ENCODE measurements around the gene LRRC23. TPM values are rescaled to one million over a fixed set of nuclear protein-coding genes. Genes with fewer than 3 reads are reported as not detected.
A peak's percentile ranks its signal among the peaks of the same experiment; 100 is the strongest.
"Not testable (repeated sequence)": the region's sequence is repeated elsewhere in the genome, so short reads cannot be mapped to it uniquely, and the experiment has no call there.

LRRC23 gene
- total RNA-seq, 1 donor: 16.2 TPM

DNA sequence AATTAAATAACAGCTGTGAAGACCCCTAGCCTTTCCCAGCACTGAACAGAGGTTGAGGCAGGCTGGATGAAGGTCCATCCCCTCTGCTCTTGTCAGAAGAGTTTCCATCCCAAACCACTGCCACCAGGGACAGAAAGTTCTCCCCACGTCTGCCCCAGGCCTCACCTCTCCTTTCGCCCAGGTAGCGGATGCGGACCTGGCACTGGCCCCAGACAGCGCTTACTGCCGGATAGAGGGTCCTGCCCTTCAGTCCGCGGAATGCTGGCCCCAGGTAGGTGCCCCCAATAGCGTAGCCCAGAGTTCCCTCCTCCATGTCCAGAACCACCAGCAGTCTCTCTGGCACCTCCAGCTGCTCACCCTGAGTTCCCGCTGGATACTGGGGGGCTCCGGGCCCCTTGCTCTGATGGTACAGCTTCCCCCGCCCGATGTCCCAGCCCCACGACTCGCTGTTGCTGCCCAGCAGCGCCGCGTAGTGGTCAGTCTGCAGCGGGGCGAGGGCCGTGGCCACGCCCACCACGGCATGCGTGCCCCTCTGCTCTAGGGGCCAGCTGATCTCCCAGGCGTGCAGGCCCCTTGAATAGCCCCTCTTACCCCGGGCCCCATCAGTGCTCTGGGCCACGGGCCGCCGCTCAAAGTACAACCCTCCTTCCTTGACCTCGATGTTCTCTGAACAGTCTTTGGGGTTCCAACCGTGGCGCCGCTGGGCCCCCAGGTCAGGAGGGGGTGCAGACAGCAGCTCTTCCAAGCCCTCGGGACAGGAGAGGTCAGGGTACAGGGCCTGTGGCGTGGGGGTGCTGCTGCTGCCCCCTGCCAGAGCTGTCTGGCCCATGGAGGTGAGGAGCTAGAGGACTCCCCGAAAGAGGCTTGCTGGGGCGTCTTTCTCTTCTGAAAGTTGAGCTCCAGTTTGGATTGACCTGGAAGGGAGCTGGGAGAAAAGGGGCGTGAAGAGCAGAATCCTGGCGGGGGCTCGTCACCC lies 32.3 kb upstream of the LRRC23 start:
- DNase-seq (ENCODE audit: low read depth in 2 of 3, low spot score in 2 of 3): peak; percentile 69 to 84 (median 76)

DNA sequence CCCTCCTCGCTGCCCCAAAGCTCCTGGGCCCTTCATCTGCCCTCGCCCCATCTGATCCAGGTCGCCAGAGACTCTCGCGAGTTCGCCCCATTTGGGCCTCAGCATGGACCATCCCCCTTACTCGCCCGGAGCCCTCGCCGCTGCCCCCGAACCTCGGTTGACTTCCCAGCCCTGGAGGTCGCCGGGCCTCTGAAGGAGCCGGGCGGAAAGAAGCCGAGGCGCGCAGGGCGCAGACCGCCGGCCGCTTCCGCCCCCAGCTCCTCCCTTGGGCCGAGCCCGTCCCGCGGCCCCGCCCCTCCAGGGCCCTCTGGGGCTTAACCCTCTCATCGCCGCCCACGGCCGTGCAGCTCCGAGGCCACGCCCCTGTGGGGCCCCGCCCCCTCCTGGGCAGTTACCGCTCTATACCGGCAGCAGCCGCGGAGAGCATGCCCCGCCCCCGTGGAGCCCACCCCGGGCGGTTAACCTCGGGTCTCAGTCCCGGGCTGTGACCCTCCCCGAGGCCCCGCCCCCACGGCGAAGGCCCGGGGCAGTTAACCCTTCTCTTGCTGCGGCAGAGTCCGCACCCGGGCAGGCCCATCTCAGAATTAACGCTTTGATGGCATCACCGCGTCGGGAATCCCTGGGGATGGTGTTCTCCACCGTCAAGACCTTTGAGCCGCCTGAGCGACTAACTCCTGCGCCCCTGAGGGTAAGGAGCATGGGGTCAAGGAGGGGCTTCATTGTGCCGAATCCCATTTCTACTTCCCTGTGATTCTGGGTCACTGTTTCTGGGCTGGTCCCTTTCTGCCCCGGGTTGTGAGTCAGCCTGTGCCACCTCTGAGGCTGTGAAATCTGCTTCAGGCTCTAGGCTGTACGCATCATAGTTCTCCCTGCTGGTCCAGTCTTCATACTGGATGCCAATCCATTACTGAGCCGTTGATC lies 31.3 kb upstream of the LRRC23 start, which contains the start of gene SPSB2:
Gene SPSB2 (minus strand): TSS at position 210 of the 921 bp plus-strand sequence. CDS start 402 bp downstream, outside the sequence.
- DNase-seq (ENCODE audit: low read depth in 2 of 3, low spot score in 2 of 3): peak; percentile 95 to 99 (median 99)

DNA sequence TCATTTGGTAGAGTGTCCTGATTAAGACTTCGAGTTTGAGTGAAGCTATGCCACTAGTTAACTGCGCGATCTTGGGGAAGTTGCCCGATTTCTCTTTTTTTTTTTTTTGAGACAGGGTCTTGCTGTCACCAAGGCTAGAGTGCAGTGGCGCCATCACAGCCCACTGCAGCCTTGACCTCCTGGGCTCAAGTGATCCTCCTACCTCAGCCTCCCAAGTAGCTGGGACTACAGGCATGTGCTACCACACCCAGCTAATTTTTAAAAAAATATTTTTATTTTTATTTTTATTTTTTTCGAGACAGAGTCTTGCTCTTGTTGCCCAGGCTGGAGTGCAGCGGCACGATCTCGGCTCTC lies 30.6 kb upstream of the LRRC23 start:
- not testable (repeated sequence) for DNase-seq (ENCODE audit: low read depth in 2 of 3, low spot score in 2 of 3)

DNA sequence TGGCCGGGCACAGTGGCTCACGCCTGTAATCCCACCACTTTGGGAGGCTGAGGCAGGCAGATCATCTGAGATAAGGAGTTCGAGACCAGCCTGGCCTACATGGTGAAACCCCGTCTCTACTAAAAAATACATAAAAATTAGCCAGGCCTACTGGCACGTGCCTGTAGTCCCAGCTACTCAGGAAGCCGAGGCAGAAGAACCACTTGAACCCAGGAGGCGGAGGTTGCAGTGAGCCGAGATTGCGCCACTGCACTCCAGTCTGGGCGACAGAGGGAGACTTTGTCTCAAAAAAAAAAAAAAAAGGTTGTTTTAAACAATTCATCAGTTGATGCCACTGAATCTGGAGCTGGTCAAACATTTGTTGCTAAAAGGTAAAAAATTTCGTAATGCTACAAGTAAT lies 24.8 kb upstream of the LRRC23 start:
- not testable (repeated sequence) for DNase-seq (ENCODE audit: low read depth in 2 of 3, low spot score in 2 of 3)

DNA sequence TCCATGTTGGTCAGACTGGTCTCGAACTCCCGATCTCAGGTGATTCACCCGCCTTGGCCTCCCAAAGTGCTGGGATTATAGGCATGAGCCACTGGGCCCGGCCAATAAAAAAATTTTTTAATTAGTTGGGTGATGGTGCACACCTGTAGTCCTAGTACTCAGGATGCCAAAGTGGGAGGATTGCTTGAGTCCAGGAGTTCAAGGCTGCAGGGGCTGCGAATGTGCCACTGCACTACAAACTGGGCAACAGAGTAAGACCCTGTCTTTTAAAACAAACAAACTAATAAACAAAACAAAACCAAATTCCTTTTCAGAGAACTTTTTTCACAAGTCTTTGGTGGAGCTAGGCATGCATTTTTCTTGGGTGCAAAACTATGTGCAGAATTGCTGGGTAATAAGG lies 21.4 kb upstream of the LRRC23 start:
- DNase-seq (ENCODE audit: low read depth in 2 of 3, low spot score in 2 of 3): no peak

DNA sequence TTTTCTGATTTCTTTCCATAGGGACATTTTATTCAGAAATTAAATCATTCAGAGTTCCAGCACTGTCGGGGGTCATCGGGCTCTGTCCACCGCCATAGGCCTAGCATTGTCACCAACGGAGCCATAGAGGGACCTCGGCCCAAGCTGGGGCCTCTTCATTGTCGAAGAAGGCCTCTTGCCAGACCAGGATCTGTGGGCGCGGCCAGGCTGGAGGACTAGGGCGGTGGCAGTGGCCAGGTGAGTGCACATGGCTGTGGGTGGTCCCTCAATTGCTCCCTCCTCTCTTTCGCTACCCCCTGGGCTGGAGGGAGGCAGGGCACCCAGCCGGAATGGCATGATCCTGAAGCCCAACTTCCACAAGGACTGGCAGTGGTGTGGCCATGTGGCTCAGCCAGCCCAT lies 20.9 kb upstream of the LRRC23 start:
- DNase-seq (ENCODE audit: low read depth in 2 of 3, low spot score in 2 of 3): no peak

DNA sequence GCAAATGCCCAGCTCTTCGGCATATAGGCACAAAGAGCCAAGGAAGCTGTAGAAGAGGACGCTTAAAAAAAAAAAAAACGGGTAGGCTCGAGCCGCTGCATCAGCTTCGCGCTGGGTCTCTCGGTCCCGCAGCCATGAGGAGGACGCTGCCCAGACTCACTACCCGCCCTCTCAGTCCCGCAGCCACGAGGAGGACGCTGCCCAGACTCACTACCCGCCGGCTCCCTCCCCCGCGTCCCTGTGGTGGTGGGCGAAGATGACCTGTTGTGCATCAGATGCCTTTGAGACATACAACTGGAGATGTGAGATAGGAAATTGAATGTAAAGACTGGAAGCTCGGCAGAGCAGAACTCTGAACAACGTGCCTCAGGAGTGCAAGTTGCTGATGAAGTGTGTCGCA lies 20.1 kb upstream of the LRRC23 start:
- DNase-seq (ENCODE audit: low read depth in 2 of 3, low spot score in 2 of 3): no peak

DNA sequence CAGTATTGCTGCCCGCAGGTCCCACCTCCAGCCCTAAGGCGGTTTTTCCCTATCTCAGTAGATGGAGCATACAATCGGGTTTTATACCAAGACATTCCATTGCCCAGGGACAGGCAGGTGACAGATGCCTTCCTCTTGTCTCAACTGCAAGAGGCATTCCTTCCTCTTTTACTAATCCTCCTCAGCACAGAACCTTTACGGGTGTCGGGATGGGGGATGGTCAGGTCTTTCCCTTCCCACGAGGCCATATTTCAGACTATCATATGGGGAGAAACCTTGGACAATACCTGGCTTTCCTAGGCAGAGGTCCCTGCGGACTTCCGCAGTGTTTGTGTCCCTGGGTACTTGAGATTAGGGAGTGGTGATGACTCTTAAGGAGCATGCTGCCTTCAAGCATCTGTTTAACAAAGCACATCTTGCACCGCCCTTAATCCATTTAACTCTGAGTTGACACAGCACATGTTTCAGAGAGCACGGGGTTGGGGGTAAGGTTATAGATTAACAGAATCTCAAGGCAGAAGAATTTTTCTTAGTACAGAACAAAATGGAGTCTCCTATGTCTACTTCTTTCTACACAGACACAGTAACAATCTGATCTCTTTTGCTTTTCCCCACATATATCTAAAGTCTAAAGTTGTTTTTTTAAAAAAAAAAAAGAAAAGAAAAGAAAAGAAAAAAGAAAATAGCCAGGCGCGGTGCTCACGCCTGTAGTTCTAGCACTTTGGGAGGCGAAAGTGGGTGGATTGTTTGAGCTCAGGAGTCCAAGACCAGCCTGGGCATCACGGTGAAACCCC lies 18.2 kb upstream of the LRRC23 start:
- DNase-seq (ENCODE audit: low read depth in 2 of 3, low spot score in 2 of 3): not testable (repeated sequence)

DNA sequence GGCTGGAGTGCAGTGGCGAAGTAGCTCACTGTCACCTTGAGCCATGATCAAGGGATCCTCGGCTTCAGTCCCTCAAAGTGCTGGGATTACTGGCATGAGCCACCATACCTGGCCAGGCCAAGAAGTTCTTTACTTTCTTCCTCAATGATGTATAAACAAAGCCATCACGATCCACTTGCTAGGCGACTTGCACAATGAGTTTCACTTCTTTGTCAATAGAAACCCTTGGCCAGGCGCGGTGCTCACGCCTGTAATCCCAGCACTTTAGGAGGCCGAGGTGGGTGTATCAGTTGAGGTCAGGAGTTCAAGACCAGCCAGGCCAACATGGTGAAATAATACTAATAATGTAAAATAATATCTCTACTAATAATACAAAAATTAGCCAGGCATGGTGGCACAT lies 17.2 kb upstream of the LRRC23 start:
- no peak for DNase-seq (ENCODE audit: low read depth in 2 of 3, low spot score in 2 of 3)

DNA sequence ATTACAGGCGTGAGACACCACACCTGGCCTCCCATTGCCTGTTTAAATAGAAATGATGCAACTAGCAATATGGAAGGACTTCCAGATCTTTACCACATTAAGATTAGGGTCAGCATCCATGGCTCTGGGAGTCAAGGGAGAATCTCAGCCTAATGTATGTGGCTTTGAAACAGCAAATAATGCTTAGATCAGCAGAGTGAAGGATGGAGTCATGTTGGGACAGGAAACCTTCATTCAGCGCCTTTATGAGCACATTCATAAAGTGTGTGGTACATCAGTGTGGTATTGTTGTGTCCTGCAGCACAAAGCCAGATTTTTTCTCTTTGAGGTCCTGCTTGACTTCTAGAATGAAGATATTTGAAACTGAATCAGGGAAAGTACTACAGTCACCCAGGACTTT lies 16.3 kb upstream of the LRRC23 start:
- no peak for DNase-seq (ENCODE audit: low read depth in 2 of 3, low spot score in 2 of 3)

DNA sequence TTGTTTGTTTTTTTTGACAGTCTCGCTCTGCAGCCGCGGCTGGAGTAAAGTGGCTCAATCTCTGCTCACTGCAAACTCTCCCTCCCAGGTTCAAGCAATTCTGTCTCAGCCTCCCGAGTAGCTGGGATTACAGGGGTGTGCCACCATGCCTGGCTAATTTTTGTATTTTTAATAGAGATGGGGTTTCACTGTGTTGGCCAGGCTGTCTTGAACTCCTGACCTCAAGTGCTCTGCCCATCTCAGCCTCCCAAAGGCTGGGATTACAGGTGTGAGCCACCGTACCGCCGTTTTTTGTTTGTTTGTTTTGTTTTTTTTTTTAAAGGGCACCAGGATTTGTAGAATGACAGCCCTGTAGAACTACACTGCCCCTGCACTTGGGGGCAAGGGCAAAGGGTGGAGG lies 15.8 kb upstream of the LRRC23 start:
- not testable (repeated sequence) for DNase-seq (ENCODE audit: low read depth in 2 of 3, low spot score in 2 of 3)

DNA sequence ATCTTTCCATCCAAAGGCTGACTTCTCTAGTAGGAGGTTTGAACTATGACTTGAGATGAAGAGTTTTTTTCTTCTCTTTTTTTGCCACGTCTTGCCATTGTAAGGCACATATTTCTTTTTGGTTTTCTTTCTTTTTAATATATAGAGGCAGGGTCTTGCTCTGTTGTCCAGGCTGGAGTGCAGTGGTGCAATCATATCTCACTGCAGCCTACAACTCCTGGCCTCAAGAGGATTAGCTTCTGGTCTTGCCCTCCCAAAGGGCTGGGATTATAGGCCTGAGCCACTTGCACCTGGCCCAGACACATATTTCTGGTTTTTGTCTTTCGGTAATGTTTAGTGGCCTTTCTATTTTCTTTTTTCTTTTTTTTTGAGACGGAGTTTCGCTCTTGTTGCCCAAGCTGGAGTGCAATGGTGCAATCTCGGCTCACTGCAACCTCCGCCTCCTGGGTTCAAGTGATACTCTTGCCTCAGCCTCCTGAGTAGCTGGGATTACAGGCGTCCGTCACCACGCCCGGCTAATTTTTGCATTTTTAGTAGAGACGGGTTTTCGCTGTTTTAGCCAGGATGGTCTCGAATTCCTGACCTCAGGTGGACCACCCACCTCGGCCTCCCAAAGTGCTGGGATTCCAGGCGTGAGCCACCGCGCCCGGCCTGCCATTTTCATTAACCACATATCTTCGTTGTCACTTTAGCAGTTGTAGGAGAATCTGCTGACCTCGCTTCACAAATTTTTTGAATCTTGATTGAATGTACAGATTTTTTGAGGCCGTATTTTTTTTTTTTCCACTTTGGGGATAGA lies 14.6 kb upstream of the LRRC23 start:
- not testable (repeated sequence) for DNase-seq (ENCODE audit: low read depth in 2 of 3, low spot score in 2 of 3)

DNA sequence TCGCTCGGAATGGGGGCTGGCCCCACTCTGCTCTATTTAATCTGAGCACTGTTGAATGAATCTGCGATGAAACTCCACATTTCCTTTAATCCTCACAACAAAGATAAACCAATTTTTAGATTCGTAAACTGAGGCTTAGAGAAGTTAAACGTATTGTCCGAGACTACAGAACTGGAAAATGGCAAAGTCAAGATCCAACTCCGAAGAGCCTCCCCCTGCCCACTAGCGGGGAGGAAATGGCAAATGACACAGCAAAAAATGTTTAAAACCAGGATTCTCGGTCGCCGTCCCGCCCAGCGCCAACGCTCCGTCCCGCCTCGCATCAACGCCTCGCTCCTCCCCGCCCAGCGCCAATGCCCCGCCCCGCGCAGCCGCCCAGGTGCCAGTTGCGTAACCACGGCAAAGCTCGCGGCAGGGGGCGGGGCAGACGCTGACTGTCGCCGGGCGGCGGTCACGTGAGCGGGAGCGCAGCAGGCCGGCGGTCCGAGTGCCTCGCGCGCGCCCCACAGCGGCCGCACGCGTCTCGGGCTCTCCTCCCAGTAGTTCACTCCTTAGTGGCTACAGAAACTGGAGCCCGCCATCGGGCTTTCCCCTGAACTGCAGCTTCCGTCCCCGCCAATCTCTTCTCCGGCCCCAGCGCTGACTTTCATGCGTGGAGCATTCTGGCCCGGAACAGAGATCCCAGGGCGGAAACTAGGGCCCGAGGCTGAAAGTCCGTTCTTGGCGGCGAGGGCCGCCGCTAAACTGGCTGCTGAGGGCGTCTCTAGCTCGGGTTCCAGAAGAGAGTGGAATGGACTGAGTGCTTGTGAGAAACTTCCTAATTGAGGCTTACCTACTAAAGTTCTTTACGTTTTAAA lies 13.6 kb upstream of the LRRC23 start:
- peak; percentile 95 to 98 (median 97) for DNase-seq (ENCODE audit: low read depth in 2 of 3, low spot score in 2 of 3)

DNA sequence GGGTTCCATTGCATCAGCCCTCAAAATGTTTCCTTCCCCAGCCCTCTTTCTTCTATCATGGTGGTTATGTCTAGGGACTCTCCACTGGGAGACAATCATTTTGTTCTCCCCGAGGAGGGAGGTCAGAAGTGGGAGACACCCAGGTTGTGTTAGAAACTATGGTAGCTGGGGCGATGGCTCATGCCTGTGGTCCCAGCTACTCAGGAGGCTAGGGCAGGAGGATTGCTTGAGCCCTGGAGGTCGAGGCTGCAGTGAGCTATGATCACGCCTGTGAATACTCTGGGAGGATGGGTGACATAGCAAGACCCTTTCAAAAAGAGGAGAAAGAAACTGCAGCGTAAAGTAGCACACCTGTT lies 13.0 kb upstream of the LRRC23 start:
- DNase-seq (ENCODE audit: low read depth in 2 of 3, low spot score in 2 of 3): no peak

DNA sequence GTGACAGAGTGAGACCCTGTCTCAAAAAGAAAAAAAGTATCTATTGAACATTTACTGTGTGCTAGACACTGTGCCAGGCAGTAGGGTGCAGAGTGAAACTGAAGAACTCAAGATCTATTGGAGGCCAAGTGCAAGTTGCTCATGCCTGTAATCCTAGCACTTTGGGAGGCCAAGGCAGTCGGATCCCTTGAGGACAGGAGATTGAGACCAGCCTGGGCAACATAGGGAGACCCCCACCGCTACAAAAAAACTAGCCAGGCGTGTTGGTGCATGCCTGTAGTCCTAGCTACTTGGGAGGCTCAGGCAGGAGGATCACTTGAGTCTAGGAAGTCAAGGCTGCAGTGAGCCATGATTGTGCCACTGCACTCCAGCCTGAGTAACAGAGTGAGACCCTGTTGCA lies 11.9 kb upstream of the LRRC23 start:
- not testable (repeated sequence) for DNase-seq (ENCODE audit: low read depth in 2 of 3, low spot score in 2 of 3)

DNA sequence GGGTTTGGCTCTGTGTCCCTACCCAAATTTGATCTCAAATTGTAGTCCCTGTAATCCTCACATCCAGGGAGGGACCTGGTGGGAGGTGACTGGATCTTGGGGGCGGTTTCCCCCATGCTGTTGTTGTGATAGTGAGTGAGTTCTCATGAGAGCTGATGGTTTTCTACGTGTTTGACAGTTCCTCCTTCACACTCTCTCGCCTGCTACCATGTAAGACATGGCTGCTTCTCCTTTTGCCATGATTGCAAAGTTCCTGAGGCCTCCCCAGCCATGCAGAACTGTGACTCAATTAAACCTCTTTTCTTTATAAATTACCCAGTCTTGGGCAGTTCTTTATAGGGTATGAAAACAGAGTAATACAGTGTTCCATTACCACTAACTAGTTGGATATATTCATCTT lies 10.3 kb upstream of the LRRC23 start:
- DNase-seq (ENCODE audit: low read depth in 2 of 3, low spot score in 2 of 3): no peak

DNA sequence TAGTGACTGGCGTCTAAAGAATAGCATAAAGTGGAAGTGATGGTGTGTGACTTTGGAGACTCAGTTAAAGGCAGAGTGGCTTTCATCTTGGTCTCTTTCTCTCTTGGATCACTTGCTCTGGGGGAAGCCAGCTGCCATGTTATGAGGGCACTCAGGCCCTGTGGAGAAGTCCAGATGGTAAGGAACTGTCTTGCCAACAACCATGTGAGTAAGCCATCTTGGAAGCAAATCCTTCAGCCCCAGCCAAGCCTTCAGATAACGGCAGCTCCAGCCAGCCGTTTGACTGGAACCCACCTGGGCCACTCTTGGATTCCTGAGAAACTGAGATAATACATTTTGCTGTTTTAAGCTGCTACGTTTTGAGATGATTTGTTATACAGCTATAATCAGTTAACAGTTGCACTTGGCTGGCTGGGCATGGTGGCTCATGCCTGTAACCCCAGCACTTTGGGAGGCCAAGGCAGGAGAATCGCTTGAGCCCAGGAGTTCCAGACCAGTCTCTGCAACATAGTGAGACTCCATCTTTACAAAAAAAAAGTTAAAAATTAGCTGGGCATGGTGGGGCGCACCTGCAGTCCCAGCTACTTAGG lies 7.7 kb upstream of the LRRC23 start:
- no peak for DNase-seq (ENCODE audit: low read depth in 2 of 3, low spot score in 2 of 3)

DNA sequence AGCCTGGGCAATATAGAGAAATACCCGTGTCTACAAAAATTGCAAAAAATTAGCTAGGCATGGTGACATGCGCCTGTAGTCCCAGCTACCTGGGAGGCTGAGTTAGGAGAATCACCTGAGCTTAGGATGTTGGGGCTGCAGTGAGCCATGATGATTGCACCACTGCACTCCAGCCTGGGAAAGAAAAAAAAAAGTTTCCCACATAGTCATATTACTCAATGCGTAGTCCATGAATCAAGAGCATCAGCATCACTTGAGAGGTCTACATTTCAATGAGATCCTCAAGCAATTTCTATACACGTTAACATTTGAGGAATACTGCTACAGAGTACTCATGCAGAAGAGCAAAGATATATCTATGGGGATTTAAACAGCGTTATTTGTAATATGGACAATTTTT lies 5.2 kb upstream of the LRRC23 start:
- no peak for DNase-seq (ENCODE audit: low read depth in 2 of 3, low spot score in 2 of 3)

Measured in hematopoietic multipotent progenitor cell (in vitro differentiated cells).